Measurements from ENCODE around the gene CXCL1. TPM values are rescaled to one million over a fixed set of nuclear protein-coding genes. Genes with fewer than 3 reads are reported as not detected.
"Not testable (repeated sequence)": the region's sequence is repeated elsewhere in the genome, so short reads cannot be mapped to it uniquely, and the experiment has no call there.

CXCL1 gene
- total RNA-seq, 2 donors from 2014 or later = 8.4 to 19.6 TPM

DNA sequence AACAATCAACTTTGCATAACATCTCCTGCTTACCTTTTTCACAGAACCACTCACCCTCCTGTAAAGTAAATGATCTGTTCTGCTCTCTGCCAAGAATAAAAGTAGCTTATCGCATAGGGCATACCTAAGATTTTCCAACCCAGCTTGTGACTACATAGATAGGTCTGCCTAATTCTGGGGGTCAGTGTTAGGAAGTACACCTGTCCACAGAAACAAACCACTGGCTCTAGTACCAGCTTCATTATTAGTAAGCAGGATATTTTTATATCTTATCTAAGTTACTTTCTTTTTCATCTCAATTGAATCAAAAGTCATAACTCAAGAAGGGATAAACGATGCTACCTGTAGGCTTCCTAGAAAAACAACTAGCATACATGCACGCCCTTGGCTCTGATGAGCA lies 23.8 kb downstream of the CXCL1 start:
- Histone ChIP-seq H3K9me3 (no peaks in the 10 kb centered on the region), H3K27me3 (no peaks in the 10 kb centered on the region), H3K4me3 (no peak overlapping the region), H3K36me3 (no peaks in the 10 kb centered on the region), H3K4me1 (no peaks in the 10 kb centered on the region), H3K9ac (ENCODE audit: low read depth in 2 of 2, low read length in 2 of 2) (no peak overlapping the region), H3K27ac (no peak overlapping the region)
- intact Hi-C loops (cut with DNase I) = no loop called here
- TF ChIP-seq, protein P1, sequence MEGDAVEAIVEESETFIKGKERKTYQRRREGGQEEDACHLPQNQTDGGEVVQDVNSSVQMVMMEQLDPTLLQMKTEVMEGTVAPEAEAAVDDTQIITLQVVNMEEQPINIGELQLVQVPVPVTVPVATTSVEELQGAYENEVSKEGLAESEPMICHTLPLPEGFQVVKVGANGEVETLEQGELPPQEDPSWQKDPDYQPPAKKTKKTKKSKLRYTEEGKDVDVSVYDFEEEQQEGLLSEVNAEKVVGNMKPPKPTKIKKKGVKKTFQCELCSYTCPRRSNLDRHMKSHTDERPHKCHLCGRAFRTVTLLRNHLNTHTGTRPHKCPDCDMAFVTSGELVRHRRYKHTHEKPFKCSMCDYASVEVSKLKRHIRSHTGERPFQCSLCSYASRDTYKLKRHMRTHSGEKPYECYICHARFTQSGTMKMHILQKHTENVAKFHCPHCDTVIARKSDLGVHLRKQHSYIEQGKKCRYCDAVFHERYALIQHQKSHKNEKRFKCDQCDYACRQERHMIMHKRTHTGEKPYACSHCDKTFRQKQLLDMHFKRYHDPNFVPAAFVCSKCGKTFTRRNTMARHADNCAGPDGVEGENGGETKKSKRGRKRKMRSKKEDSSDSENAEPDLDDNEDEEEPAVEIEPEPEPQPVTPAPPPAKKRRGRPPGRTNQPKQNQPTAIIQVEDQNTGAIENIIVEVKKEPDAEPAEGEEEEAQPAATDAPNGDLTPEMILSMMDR (IDR thresholded peaks at IDR 0.05) = no peak
- DNase-seq = no peak

GRCh38 chr4:73894001-73894400 lies 24.8 kb downstream of the CXCL1 start:
- Histone ChIP-seq H3K27ac (no peak overlapping the region), H3K36me3 (no peaks in the 10 kb centered on the region), H3K4me3 (no peak overlapping the region), H3K4me1 (no peaks in the 10 kb centered on the region), H3K27me3 (no peaks in the 10 kb centered on the region), H3K9ac (ENCODE audit: low read depth in 2 of 2, low read length in 2 of 2) (no peak overlapping the region), H3K9me3 (no peaks in the 10 kb centered on the region)
- DNase-seq = no peak
- TF ChIP-seq, protein P1 (IDR thresholded peaks at IDR 0.05) = no peak
- intact Hi-C loops (cut with DNase I) = no loop called here

DNA sequence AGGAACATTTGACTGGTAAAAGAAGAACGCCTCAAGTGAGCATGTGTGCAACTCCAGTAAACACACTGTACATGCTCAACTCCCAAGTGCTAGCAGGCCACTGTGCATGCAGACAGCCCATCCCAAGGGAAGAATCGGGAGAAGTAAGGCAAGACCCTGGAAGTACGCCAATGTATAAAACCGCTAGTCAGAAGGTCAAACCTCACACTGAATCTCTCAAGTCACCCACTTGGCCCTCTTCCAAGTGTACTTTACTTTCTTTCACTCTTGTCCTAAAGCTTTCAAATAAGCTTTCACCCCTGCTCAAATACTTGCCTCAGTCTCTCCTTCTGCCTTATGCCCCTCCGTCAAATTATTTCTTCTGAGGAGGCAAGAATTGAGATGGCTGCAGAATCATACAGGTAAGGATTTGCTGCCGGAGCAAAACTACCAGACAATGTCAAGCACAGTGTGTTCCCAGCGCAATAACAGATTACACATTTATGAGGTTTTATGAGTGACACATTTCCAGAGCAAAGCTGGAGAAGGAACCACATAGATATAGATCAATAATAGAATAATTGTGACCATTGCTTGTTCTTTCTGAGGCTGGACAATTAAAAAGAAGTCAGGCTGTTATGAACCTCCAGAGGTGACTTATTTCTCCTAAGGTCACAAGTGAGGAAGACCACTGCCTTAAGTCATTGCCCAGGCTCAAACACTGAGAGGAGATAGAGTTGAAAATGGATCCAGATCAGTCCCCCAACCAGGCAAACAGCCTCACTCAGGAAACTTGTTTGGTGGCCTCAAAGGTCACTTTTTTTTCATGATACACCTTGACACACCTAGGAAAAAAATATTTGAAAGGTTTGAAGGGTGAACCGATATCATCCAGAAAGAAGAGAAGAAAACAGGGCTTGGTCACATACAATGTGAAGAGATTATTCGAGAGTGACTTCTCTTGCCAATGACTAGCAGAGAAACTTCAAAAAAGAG lies 26.3 kb downstream of the CXCL1 start:
- no peak overlapping the region for H3K9ac ChIP-seq (ENCODE audit: low read depth in 2 of 2, low read length in 2 of 2)
- H3K27ac ChIP-seq = peak overlapping the region; percentile 61
- DNase-seq = peak; percentile 41
- no peaks in the 10 kb centered on the region for H3K9me3 ChIP-seq
- H3K36me3 ChIP-seq = no peaks in the 10 kb centered on the region
- no peak overlapping the region for H3K4me3 ChIP-seq
- intact Hi-C loops (cut with DNase I) = no loop called here
- no peaks in the 10 kb centered on the region for H3K4me1 ChIP-seq
- H3K27me3 ChIP-seq = no peaks in the 10 kb centered on the region
- TF ChIP-seq, protein P1 (IDR thresholded peaks at IDR 0.05) = no peak

DNA sequence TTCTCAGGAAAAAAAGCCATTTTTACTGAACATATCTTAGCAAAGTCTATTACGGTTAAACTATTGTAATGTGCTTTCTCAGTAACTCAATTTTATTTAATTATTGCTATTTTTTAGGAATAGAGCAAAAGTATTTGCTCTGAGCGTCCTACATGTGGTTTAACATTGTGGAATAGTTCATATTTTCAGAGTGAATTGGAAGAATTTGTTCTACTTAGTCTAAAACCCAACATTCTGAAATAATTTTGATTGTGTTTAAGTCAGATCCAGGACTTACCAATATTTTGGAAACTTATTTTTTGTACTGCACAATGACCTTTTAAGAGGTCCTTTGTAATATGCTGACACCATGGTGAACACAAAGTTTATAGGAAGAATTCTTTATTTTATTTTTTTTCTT lies 27.2 kb downstream of the CXCL1 start:
- H3K27ac ChIP-seq = no peak overlapping the region
- no peaks in the 10 kb centered on the region for H3K4me1 ChIP-seq
- no peaks in the 10 kb centered on the region for H3K36me3 ChIP-seq
- intact Hi-C loops (cut with DNase I) = no loop called here
- TF ChIP-seq, protein P1 (IDR thresholded peaks at IDR 0.05) = no peak
- no peaks in the 10 kb centered on the region for H3K27me3 ChIP-seq
- DNase-seq = no peak
- no peaks in the 10 kb centered on the region for H3K9me3 ChIP-seq
- no peak overlapping the region for H3K9ac ChIP-seq (ENCODE audit: low read depth in 2 of 2, low read length in 2 of 2)
- H3K4me3 ChIP-seq = no peak overlapping the region

DNA sequence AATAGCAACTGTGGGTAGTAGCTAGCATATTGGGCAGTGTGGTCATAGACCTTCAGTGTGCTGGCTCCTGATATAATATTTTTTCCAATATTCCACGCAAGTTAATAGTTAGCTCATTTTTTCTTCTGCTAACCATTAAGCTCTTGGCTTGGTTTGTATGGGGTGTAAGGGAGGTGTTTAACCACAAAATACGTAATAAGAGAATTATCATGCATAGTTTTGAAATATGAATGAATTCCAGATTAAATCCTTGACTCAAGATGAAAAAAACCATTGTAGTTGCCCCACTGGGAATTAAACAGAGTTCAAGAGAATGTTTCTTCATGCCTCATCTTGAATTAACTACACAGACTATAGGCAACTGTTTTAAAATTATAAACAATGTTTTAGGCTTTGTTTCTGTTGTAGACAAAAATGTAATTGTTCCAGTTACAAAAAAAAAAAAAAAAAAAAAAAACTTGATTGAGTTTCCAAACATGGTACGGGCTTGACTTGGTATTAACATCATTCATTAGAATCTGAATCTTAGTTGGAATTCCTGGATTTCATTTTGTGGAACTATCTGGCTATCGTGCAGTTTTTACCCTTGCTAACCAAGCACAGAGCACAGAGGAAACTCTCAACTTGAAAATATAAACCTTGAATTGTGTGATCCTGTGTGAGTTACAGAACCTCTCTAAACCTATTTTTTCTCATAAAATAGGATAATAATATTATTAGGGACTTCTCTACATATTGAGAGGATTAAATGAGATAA lies 28.4 kb downstream of the CXCL1 start:
- H3K27ac ChIP-seq = no peak overlapping the region
- H3K9ac ChIP-seq (ENCODE audit: low read depth in 2 of 2, low read length in 2 of 2) = no peak overlapping the region
- TF ChIP-seq, protein P1 (IDR thresholded peaks at IDR 0.05) = no peak
- H3K27me3 ChIP-seq = no peaks in the 10 kb centered on the region
- H3K36me3 ChIP-seq = no peaks in the 10 kb centered on the region
- no peak overlapping the region for H3K4me3 ChIP-seq
- H3K9me3 ChIP-seq = no peaks in the 10 kb centered on the region
- DNase-seq = no peak
- no peaks in the 10 kb centered on the region for H3K4me1 ChIP-seq
- intact Hi-C loops (cut with DNase I) = no loop called here

DNA sequence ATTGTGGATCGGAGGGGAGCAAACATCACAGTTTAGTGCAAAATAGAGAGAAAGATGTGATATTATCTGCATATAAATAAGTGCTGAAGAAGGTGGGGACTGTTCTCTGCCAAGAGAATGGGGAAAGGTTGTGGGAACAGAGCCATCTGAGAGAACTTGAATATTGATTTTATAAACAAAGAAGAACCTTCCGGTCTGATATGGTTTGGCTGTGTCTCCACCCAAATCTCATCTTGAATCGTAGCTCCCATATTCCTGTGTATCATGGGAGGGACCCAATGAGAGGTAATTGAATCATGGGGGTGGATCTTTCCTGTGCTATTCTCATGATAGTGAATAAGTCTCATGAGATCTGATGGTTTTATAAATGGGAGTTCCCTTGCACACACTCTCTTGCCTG lies 30.1 kb downstream of the CXCL1 start:
- H3K27ac ChIP-seq; intact Hi-C loops (cut with DNase I); H3K9me3 ChIP-seq; H3K36me3 ChIP-seq; DNase-seq; H3K4me3 ChIP-seq; H3K4me1 ChIP-seq; H3K9ac ChIP-seq (ENCODE audit: low read depth in 2 of 2, low read length in 2 of 2); H3K27me3 ChIP-seq: not testable (repeated sequence)

Measured in colonic mucosa (tissue), 4 donors.